NCI-H446 (cell line): ENCODE measurements around the gene MOB3A.

Source experiments
- DNase-seq, 2 experiments: peaks; one replicate each; lab custom pipeline; 2025; lab: John Stamatoyannopoulos, UW

MOB3A gene

GRCh38 chr19:2059422-2060201, 36.5 kb downstream of the MOB3A start:
- DNase-seq = no peak

GRCh38 chr19:2058570-2059421, 37.3 kb downstream of the MOB3A start:
- no peak for DNase-seq

- DNase-seq = no peak
Observed at GRCh38 chr19:2057484-2058469, 38.3 kb downstream of the MOB3A start.

GRCh38 chr19:2056837-2057192, 39.3 kb downstream of the MOB3A start:
- DNase-seq = no peak

GRCh38 chr19:2055931-2056836, 39.9 kb downstream of the MOB3A start:
- DNase-seq = no peak

GRCh38 chr19:2054763-2055162, 41.4 kb downstream of the MOB3A start:
- DNase-seq = no peak

- no peak for DNase-seq
Observed at GRCh38 chr19:2053601-2054389, 42.3 kb downstream of the MOB3A start.

GRCh38 chr19:2051773-2052704, 44.1 kb downstream of the MOB3A start:
- no peak for DNase-seq

- DNase-seq = peak; percentile 87 to 98
Observed at GRCh38 chr19:2050991-2051772, 44.9 kb downstream of the MOB3A start, which contains the start of gene MKNK2. Gene MKNK2, minus strand, starts transcription at chr19:2051244. Its CDS starts 393 bp downstream, at chr19:2050851.

GRCh38 chr19:2050349-2050990, 45.7 kb downstream of the MOB3A start:
- DNase-seq = no peak

- DNase-seq = peak in 1 of 2 experiments; percentile 49
Observed at GRCh38 chr19:2049741-2050348, 46.3 kb downstream of the MOB3A start.

- no peak for DNase-seq
Observed at GRCh38 chr19:2048959-2049740, 47.0 kb downstream of the MOB3A start.

GRCh38 chr19:2048104-2048958, 47.8 kb downstream of the MOB3A start:
- DNase-seq = no peak

GRCh38 chr19:2047449-2048103, 48.5 kb downstream of the MOB3A start:
- DNase-seq = no peak

- DNase-seq = no peak
Observed at GRCh38 chr19:2047076-2047448, 49.1 kb downstream of the MOB3A start.
